Uterus (tissue), 4 donors: ENCODE results near the gene SLC25A48. TPM values are rescaled to one million over a fixed set of nuclear protein-coding genes. Genes with fewer than 3 reads are reported as not detected.

Experiments used
- DNase-seq, 2 donors: peaks; one replicate each; pipeline ENCODE4 v3.0.0-alpha.2; 2019 to 2020
- H3K27ac ChIP-seq, 2 donors: fragments of 200-600 bp; sonication (generic); 1 replicate in 1 of 2; 2 replicates in 1 of 2; pipeline ENCODE4 v1.5.1; 2016 to 2018
- H3K27me3 ChIP-seq, 2 donors: fragments of 200-600 bp; sonication (generic); one replicate each; pipeline ENCODE4 v1.5.1; 2018 to 2019; ENCODE audit warnings: control low read depth in 1 of 2
- H3K36me3 ChIP-seq, 2 donors: fragments of 200-600 bp; sonication (generic); one replicate each; pipeline ENCODE4 v1.5.1; 2019; ENCODE audit warnings: control low read depth in 1 of 2
- H3K4me1 ChIP-seq, 2 donors: fragments of 200-600 bp; sonication (generic); one replicate each; pipeline ENCODE4 v1.5.1; 2018 to 2019; ENCODE audit warnings: control low read depth in 1 of 2
- H3K4me3 ChIP-seq, 2 donors: fragments of 200-600 bp; sonication (generic); 1 replicate in 1 of 2; 2 replicates in 1 of 2; pipeline ENCODE4 v1.5.1; 2018 to 2019; ENCODE audit warnings: mild to moderate bottlenecking in 1 of 2
- H3K9me3 ChIP-seq, 2 donors: fragments of 200-600 bp; sonication (generic); one replicate each; pipeline ENCODE4 v1.5.1; 2019; ENCODE audit warnings: control low read depth in 1 of 2
- CTCF ChIP-seq, 4 experiments: fragments of 200-600 bp in 2 of 4; fragments of 450-650 bp in 2 of 4; sonication (generic) in 2 of 4; IDR thresholded peaks; one replicate each; pipeline ENCODE4 v1.5.1; 2016 to 2019; ENCODE audit warnings: antibody characterized with exemption in 4 of 4, mild to moderate bottlenecking in 2 of 4, moderate library complexity in 1 of 4
- POLR2A ChIP-seq, 2 donors: fragments of 450-650 bp; IDR thresholded peaks; one replicate each; pipeline ENCODE4 v1.6.1; 2016; ENCODE audit warnings: antibody characterized with exemption in 2 of 2, mild to moderate bottlenecking in 1 of 2, moderate library complexity in 1 of 2
- intact Hi-C: fragments of 100-400 bp; cut with DNase I; formaldehyde crosslinking; loops from one replicate; pipeline ENCODE4 v1.15.1; 2023; ENCODE audit warnings: low total_unique reads
- total RNA-seq, 4 donors: library from RNA; depleted of rRNA in 3 of 4; stranded (reverse); fragments of >200 nt in 3 of 4; gene quantifications; one replicate each; pipeline versions ENCODE4 v1.1.0 to v1.2.4, GENCODE V29; 2014 to 2023
- donor health status: DM: yes; HTN: yes; CAD: no.

SLC25A48 gene
- total RNA-seq, 4 donors from 2014 or later: 0.14 TPM; not detected in 3

GRCh38 chr5:135913713-135914626 is 79.5 kb downstream of the SLC25A48 start:
- intact Hi-C loops: no loop called here
- DNase-seq: no peak
- Histone ChIP-seq H3K4me3 (no peak overlapping the region), H3K27ac (no peak overlapping the region), H3K4me1 (no peaks in the 10 kb centered on the region), H3K27me3 (no peaks in the 10 kb centered on the region), H3K9me3 (no peaks in the 10 kb centered on the region), H3K36me3 (no peaks in the 10 kb centered on the region)
- TF ChIP-seq POLR2A (IDR thresholded peaks at IDR 0.05) (no peak), CTCF (IDR thresholded peaks at IDR 0.05) (no peak)

DNA sequence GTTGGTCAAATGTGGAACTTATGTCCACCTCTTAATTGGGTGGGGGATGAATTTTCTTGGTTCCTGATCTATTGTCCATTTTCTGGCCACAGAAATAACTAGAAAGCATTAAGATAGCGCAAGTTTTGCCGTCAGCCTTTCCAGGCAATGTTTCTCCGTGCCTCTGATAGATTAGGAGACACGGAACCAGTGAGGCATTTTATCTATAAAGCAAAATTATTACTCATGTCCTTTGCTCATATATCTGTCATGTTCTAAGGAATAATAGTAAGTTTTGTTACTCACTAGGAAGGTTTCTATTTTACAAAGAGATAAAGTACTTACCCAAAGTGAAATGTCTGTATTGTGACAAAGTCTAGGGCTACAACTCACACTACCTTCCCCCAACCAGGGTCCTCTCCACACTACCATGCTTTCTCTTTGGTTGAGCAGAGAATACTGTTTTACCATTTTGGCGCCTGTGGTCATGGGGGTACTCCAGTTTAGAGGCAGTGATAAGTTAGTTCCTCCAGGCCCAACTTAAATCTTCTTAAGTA is 81.1 kb downstream of the SLC25A48 start:
- no peak overlapping the region for H3K27ac ChIP-seq
- DNase-seq: no peak
- TF ChIP-seq POLR2A (IDR thresholded peaks at IDR 0.05): no peak
- TF ChIP-seq CTCF (IDR thresholded peaks at IDR 0.05): no peak
- H3K36me3 ChIP-seq: no peaks in the 10 kb centered on the region
- no peaks in the 10 kb centered on the region for H3K27me3 ChIP-seq
- H3K9me3 ChIP-seq: no peaks in the 10 kb centered on the region
- intact Hi-C loops: no loop called here
- H3K4me1 ChIP-seq: no peaks in the 10 kb centered on the region
- H3K4me3 ChIP-seq: no peak overlapping the region

DNA sequence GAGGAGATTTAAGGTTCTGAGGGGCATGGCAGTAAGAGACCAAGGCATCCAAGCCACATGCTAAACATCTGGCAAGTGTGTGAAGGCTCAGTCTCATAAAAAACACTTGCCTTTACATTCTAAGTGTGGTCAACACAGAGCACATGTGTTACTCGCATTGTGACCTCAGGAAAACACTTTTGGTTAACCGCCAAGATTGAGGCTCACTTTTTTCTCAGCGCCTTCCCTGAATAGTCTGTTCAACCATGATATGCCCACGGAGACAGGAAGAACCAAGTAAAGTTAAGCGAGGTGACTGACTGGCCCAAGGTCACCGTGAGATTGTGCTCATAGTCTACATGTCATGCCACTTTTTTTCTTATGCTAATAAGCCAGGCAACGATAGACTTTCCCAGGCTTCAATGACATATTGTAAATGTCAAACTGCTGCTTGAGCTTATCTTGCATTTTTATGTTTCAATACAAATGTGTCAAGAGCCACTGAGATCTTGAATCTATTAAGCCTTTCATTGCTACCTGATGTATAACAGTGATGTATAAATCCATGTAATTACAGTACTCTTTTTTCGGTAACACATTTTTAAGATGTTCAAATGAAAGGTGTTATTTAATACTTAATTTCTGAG is 82.3 kb downstream of the SLC25A48 start:
- H3K27me3 ChIP-seq: peaks cover 0 to 5% of the 10 kb centered on the region in 2 donors
- no peak for DNase-seq
- H3K36me3 ChIP-seq: no peaks in the 10 kb centered on the region
- no peaks in the 10 kb centered on the region for H3K9me3 ChIP-seq
- H3K4me3 ChIP-seq: no peak overlapping the region
- TF ChIP-seq CTCF (IDR thresholded peaks at IDR 0.05) (no peak), POLR2A (IDR thresholded peaks at IDR 0.05) (no peak)
- H3K27ac ChIP-seq: no peak overlapping the region
- H3K4me1 ChIP-seq: no peaks in the 10 kb centered on the region
- intact Hi-C loops: no loop called here

- peaks cover 0 to 7% of the 10 kb centered on the region in 2 donors for H3K27me3 ChIP-seq
- intact Hi-C loops: no loop called here
- no peaks in the 10 kb centered on the region for H3K36me3 ChIP-seq
- DNase-seq: no peak
- TF ChIP-seq CTCF (IDR thresholded peaks at IDR 0.05) (no peak), POLR2A (IDR thresholded peaks at IDR 0.05) (no peak)
- no peak overlapping the region for H3K4me3 ChIP-seq
- H3K9me3 ChIP-seq: no peaks in the 10 kb centered on the region
- H3K27ac ChIP-seq: no peak overlapping the region
- H3K4me1 ChIP-seq: no peaks in the 10 kb centered on the region
These were observed 85.7 kb downstream of the SLC25A48 start for GRCh38 chr5:135920199-135920598.

DNA sequence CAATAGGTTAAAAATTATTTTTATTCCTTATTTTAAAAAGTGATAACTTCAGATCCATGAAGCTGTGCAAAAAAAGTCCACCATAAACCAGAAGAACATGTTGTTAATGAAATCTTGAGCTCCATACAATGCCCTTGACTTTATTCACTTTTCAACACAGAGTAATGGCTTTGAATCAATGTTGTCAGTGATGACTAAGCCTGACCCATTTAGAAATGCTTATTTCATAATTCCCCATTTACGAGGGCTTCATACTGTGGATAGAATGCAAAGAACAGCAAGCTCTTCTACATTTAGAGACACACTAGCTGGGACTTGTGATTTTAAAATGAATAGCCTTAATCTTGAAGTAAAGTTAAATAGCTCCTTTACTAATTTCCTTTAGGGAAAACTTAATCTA is 86.9 kb downstream of the SLC25A48 start:
- H3K9me3 ChIP-seq: no peaks in the 10 kb centered on the region
- intact Hi-C loops: no loop called here
- H3K4me1 ChIP-seq: no peaks in the 10 kb centered on the region
- no peak overlapping the region for H3K27ac ChIP-seq
- TF ChIP-seq POLR2A (IDR thresholded peaks at IDR 0.05) (no peak), CTCF (IDR thresholded peaks at IDR 0.05) (no peak)
- H3K36me3 ChIP-seq: no peaks in the 10 kb centered on the region
- no peak overlapping the region for H3K4me3 ChIP-seq
- DNase-seq: no peak
- H3K27me3 ChIP-seq: peaks cover 0 to 7% of the 10 kb centered on the region in 2 donors
